Mesendoderm (in vitro differentiated cells): Measurements from ENCODE around the gene SAP30BP.

ENCODE experiments used
- DNase-seq: peaks from one replicate; pipeline ENCODE4 v3.0.0; 2013
- H2AK5ac ChIP-seq: 2 replicates; pipeline ENCODE4 v1.6.1; 2013; ENCODE audit warnings: low read length, inconsistent platforms
- H2BK120ac ChIP-seq: 2 replicates; pipeline ENCODE4 v1.6.1; 2013; ENCODE audit warnings: low read depth, mild to moderate bottlenecking, low read length, moderate library complexity, mixed read lengths
- H2BK15ac ChIP-seq: replicated peaks from 2 replicates; pipeline ENCODE4 v1.6.1; 2013; ENCODE audit warnings: low read depth, mild to moderate bottlenecking, moderate library complexity
- H2BK5ac ChIP-seq: 2 replicates; pipeline ENCODE4 v1.6.1; 2013; ENCODE audit warnings: low read length, inconsistent platforms
- H3K18ac ChIP-seq: 2 replicates; pipeline ENCODE4 v1.6.1; 2013; ENCODE audit warnings: mild to moderate bottlenecking, low read length, mixed read lengths
- H3K23ac ChIP-seq: one replicate; pipeline ENCODE4 v1.6.1; 2013; ENCODE audit warnings: low read length
- H3K27ac ChIP-seq: 2 replicates; pipeline ENCODE4 v1.5.1; 2013; ENCODE audit warnings: low read depth, mild to moderate bottlenecking, inconsistent platforms, low read length, moderate library complexity
- H3K27me3 ChIP-seq: 2 replicates; pipeline ENCODE4 v1.6.1; 2013; ENCODE audit warnings: low read length, control low read depth, mild to moderate bottlenecking, inconsistent platforms; ENCODE audit not compliant: insufficient read depth, poor library complexity
- H3K36me3 ChIP-seq: 2 replicates; pipeline ENCODE4 v1.6.1; 2013; ENCODE audit warnings: low read length, inconsistent platforms; ENCODE audit not compliant: control insufficient read depth, insufficient read depth
- H3K4ac ChIP-seq: one replicate; pipeline ENCODE4 v1.6.1; 2013; ENCODE audit warnings: low read depth, mild to moderate bottlenecking, low read length, moderate library complexity
- H3K4me1 ChIP-seq: 2 replicates; pipeline ENCODE4 v1.6.1; 2013; ENCODE audit warnings: low read depth, low read length, inconsistent platforms; ENCODE audit not compliant: control insufficient read depth
- H3K4me2 ChIP-seq: 2 replicates; pipeline ENCODE4 v1.6.1; 2013; ENCODE audit warnings: low read length
- H3K4me3 ChIP-seq: 2 replicates; pipeline ENCODE4 v1.5.1; 2013; ENCODE audit warnings: mild to moderate bottlenecking, low read length
- H3K56ac ChIP-seq: one replicate; pipeline ENCODE4 v1.6.1; 2013; ENCODE audit warnings: low read length
- H3K79me1 ChIP-seq: 2 replicates; pipeline ENCODE4 v1.6.1; 2013; ENCODE audit warnings: low read length, inconsistent platforms
- H3K79me2 ChIP-seq: 2 replicates; pipeline ENCODE4 v1.6.1; 2013; ENCODE audit warnings: mild to moderate bottlenecking, low read length; ENCODE audit not compliant: control insufficient read depth, insufficient read depth
- H3K9ac ChIP-seq: 2 replicates; pipeline ENCODE4 v1.6.1; 2013; ENCODE audit warnings: low read length, inconsistent platforms
- H4K5ac ChIP-seq: one replicate; pipeline ENCODE4 v1.6.1; 2013; ENCODE audit warnings: low read length
- H4K8ac ChIP-seq: one replicate; pipeline ENCODE4 v1.6.1; 2013; ENCODE audit warnings: low read depth, mild to moderate bottlenecking, control low read depth, low read length, moderate library complexity
- WGBS: extraction: QIAGEN DNeasy Blood & Tissue Kit; methylation state at CpG from one replicate; pipeline ENCODE4 v1.1.7; 2013; ENCODE audit warnings: low lambda C conversion rate, missing lambda C conversion rate; ENCODE audit not compliant: insufficient coverage; ENCODE audit errors: extremely low coverage; 5-methylcytosine and 5-hydroxymethylcytosine counted together

SAP30BP gene

GRCh38 chr17:75634754-75635609 lies 32.2 kb upstream of the SAP30BP start:
- Histone ChIP-seq H2AK5ac (no peak overlapping the region), H3K56ac (no peak overlapping the region), H3K36me3 (no peaks in the 10 kb centered on the region), H3K4me1 (peaks cover 3% of the 10 kb centered on the region), H3K79me2 (no peaks in the 10 kb centered on the region), H3K4me2 (no peak overlapping the region), H4K5ac (no peak overlapping the region), H3K9ac (no peak overlapping the region), H3K18ac (no peak overlapping the region), H2BK15ac (no peak overlapping the region), H3K27ac (no peak overlapping the region), H3K23ac (no peak overlapping the region), H3K4ac (no peak overlapping the region), H2BK5ac (no peak overlapping the region), H4K8ac (no peak overlapping the region), H2BK120ac (no peak overlapping the region), H3K79me1 (no peaks in the 10 kb centered on the region), H3K27me3 (no peaks in the 10 kb centered on the region), H3K4me3 (no peak overlapping the region)
- no peak for DNase-seq
- WGBS = no CpG with 5 or more reads among the region's 20 CpGs

GRCh38 chr17:75635610-75636202 lies 31.4 kb upstream of the SAP30BP start:
- Histone ChIP-seq H3K18ac (no peak overlapping the region), H3K9ac (no peak overlapping the region), H2BK120ac (no peak overlapping the region), H2BK15ac (no peak overlapping the region), H3K27ac (no peak overlapping the region), H2AK5ac (no peak overlapping the region), H3K4ac (no peak overlapping the region), H3K79me1 (no peaks in the 10 kb centered on the region), H3K4me1 (peaks cover 3% of the 10 kb centered on the region), H3K4me2 (no peak overlapping the region), H3K27me3 (no peaks in the 10 kb centered on the region), H3K23ac (no peak overlapping the region), H4K8ac (no peak overlapping the region), H3K56ac (no peak overlapping the region), H3K79me2 (no peaks in the 10 kb centered on the region), H3K4me3 (no peak overlapping the region), H4K5ac (no peak overlapping the region), H3K36me3 (no peaks in the 10 kb centered on the region), H2BK5ac (no peak overlapping the region)
- DNase-seq = no peak
- WGBS = no CpG with 5 or more reads among the region's 16 CpGs

DNA sequence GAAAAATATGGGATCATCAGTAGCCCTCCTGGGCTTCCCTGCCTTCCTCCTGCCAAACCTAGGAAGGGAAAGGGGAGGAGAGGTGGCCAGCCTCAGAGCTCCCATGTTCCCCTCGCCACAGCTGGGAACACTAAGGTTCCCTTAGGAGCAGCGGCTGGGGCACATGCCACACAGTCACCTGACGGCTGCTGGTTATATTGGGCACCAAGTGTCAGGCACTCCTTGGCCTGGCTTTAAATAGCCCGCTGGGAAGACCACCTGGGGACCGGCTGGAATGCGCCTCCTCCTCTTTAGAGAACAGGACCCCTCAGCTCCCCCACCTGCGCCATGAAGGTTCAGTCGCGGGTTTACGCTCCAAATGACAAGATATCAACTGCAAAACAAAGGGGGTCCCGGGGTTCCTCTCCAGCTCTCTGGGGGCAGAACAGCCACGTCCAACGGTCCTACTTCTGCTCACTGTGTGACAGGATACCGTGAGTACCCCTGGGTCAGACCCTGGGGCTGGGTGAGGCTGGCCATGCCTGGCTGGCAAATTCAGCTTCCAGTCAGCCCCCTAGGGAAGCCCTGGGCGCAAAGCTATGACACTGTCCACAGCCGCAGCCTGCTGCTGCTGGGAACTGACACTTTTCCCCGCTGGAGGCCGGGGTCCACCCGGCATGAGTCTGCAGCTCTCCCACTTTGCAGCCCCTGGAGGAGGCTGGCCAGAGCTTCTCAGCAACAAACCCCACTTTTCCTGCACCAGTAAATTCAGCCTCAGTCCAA lies 30.6 kb upstream of the SAP30BP start:
- Histone ChIP-seq H3K79me1 (no peaks in the 10 kb centered on the region), H3K4me3 (no peak overlapping the region), H2BK15ac (no peak overlapping the region), H3K23ac (no peak overlapping the region), H4K8ac (no peak overlapping the region), H4K5ac (no peak overlapping the region), H2AK5ac (no peak overlapping the region), H2BK120ac (no peak overlapping the region), H3K79me2 (no peaks in the 10 kb centered on the region), H3K4me1 (peaks cover 3% of the 10 kb centered on the region), H3K18ac (no peak overlapping the region), H3K27me3 (no peaks in the 10 kb centered on the region), H2BK5ac (no peak overlapping the region), H3K27ac (no peak overlapping the region), H3K56ac (no peak overlapping the region), H3K36me3 (no peaks in the 10 kb centered on the region), H3K4ac (no peak overlapping the region), H3K4me2 (no peak overlapping the region), H3K9ac (no peak overlapping the region)
- DNase-seq = no peak
- no CpG with 5 or more reads among the region's 19 CpGs for WGBS

DNA sequence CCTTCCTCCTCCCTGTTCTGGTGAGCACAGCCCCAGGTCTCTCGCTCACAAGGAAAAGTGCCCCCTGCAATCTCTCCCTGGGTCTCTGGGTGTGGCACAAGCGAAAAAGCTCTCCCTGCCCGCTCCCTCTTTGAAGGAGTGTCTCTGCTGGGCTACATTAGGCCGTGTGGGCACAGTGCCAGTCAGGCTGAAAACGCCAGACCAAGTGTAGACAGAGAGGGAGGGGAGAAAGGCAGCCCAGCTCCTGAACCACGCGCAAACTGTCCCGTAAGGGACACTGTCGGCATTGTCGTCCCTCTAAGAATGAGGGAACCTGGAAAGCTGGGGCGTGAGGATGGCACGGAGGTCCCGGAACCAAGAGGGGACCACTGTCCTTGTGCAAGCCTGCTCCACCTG lies 30.0 kb upstream of the SAP30BP start:
- WGBS = no CpG with 5 or more reads among the region's 13 CpGs
- H2AK5ac ChIP-seq = no peak overlapping the region

GRCh38 chr17:75637551-75637950 lies 29.6 kb upstream of the SAP30BP start:
- DNase-seq = no peak
- Histone ChIP-seq H2BK15ac (no peak overlapping the region), H3K79me1 (no peaks in the 10 kb centered on the region), H2AK5ac (no peak overlapping the region), H3K18ac (no peak overlapping the region), H3K4me3 (no peak overlapping the region), H3K23ac (no peak overlapping the region), H2BK120ac (no peak overlapping the region), H3K4me1 (peaks cover 3% of the 10 kb centered on the region), H3K79me2 (no peaks in the 10 kb centered on the region), H3K4ac (no peak overlapping the region), H3K36me3 (no peaks in the 10 kb centered on the region), H3K56ac (no peak overlapping the region), H4K8ac (no peak overlapping the region), H2BK5ac (no peak overlapping the region), H3K27me3 (no peaks in the 10 kb centered on the region), H3K4me2 (no peak overlapping the region), H4K5ac (no peak overlapping the region), H3K27ac (no peak overlapping the region), H3K9ac (no peak overlapping the region)
- no CpG with 5 or more reads among the region's 7 CpGs for WGBS

More for the DNA sequence above, 30.0 kb upstream of the SAP30BP start:
- H4K8ac ChIP-seq = no peak overlapping the region
- H3K4me1 ChIP-seq = peaks cover 3% of the 10 kb centered on the region
- no peak overlapping the region for H4K5ac ChIP-seq
- H3K4ac ChIP-seq = no peak overlapping the region
- no peak overlapping the region for H3K4me2 ChIP-seq
- H2BK120ac ChIP-seq = no peak overlapping the region
- no peaks in the 10 kb centered on the region for H3K27me3 ChIP-seq
- no peaks in the 10 kb centered on the region for H3K79me2 ChIP-seq
- no peak overlapping the region for H3K18ac ChIP-seq
- H3K23ac ChIP-seq = no peak overlapping the region
- DNase-seq = no peak
- no peak overlapping the region for H2BK15ac ChIP-seq
- no peak overlapping the region for H3K56ac ChIP-seq
- H3K79me1 ChIP-seq = no peaks in the 10 kb centered on the region
- H2BK5ac ChIP-seq = no peak overlapping the region
- no peak overlapping the region for H3K4me3 ChIP-seq
- H3K27ac ChIP-seq = no peak overlapping the region
- no peaks in the 10 kb centered on the region for H3K36me3 ChIP-seq
- H3K9ac ChIP-seq = no peak overlapping the region
